SK-N-MC (cell line): ENCODE results near the gene FADS6.

Source experiments
- EZH2 ChIP-seq: fragments of 200-600 bp; sonication (generic); IDR thresholded peaks from one replicate; pipeline ENCODE4 v1.6.1; 2017; ENCODE audit warnings: antibody characterized with exemption
- FOXP2 ChIP-seq: optimal IDR thresholded peaks from 2 replicates; pipeline ENCODE3; 2011; ENCODE audit warnings: mild to moderate bottlenecking, moderate library complexity; ENCODE audit not compliant: insufficient read depth; ENCODE audit errors: extremely low read length, control extremely low read depth
- POLR2AphosphoS5 ChIP-seq: IDR thresholded peaks from 2 replicates; pipeline ENCODE4 v1.6.1; 2012; ENCODE audit warnings: mild to moderate bottlenecking, low read depth, low read length, borderline replicate concordance

GRCh38 chr17:74865504-74866197 lies 27.8 kb downstream of the FADS6 start:
- no peak for TF ChIP-seq EZH2
- TF ChIP-seq POLR2AphosphoS5, result no peak
- no peak for TF ChIP-seq FOXP2
